HepG2 (cell line): ENCODE data around the gene ICE2. TPM values are rescaled to one million over a fixed set of nuclear protein-coding genes. Genes with fewer than 3 reads are reported as not detected.
A peak's percentile ranks its signal among the peaks of the same experiment; 100 is the strongest.

ENCODE experiments used
- ATAC-seq: fragments of 200-7000 bp; cut with Tn5 transposase; 3 replicates; pipeline ENCODE4 v1.9.1; 2020; ENCODE audit warnings: mild to moderate bottlenecking, moderate library complexity
- BruUV-seq: library from RNA; stranded (reverse); fragments of 400-500 nt; replicated peaks from 2 replicates; lab custom pipeline; 2021; lab: Mats Ljungman, UMichigan
- CTCF ChIA-PET: fragments of 300-600 bp; formaldehyde crosslinking; extraction: SDS; loops from one replicate; lab custom pipeline; 2021; ENCODE audit warnings: low total read pairs, inconsistent platforms, low intra/inter-chr PET ratio; lab: Yijun Ruan, JAX
- POLR2A ChIA-PET: fragments of 350-600 bp; sonication (Branson Sonifier 250); formaldehyde crosslinking; loops from one replicate; lab custom pipeline; 2020; ENCODE audit warnings: antibody characterized with exemption, inconsistent platforms; lab: Yijun Ruan, JAX
- DNase-seq: peaks from one replicate; pipeline ENCODE4 v3.0.0-alpha.2; 2015; ENCODE audit warnings: low spot score
- FAIRE-seq: peaks from 3 replicates; lab custom pipeline; 2011; peaks lifted over from hg19 to GRCh38; lab: Jason Lieb, UNC
- H2AFZ ChIP-seq: one replicate; pipeline ENCODE4 v1.6.1; 2011; ENCODE audit warnings: low read length, inconsistent platforms
- H3K27ac ChIP-seq: fragments of 300-600 bp; 3 replicates; pipeline ENCODE4 v1.8.0; 2011; ENCODE audit warnings: mixed run types, mild to moderate bottlenecking, mixed read lengths, low read length, inconsistent platforms; ENCODE audit not compliant: insufficient read depth; ENCODE audit errors: extremely low read length
- H3K27me3 ChIP-seq, 2 experiments: fragments of 200-600 bp in 1 of 2; 2 replicates in 1 of 2; 3 replicates in 1 of 2; pipeline versions ENCODE4 v1.6.0 to v1.8.0; 2011; ENCODE audit warnings: low read length in 2 of 2, mild to moderate bottlenecking in 2 of 2, moderate library complexity in 2 of 2, inconsistent platforms in 1 of 2; ENCODE audit not compliant: insufficient read depth in 2 of 2, control insufficient read depth in 1 of 2
- H3K36me3 ChIP-seq, 2 experiments: fragments of 200-600 bp in 1 of 2; replicated peaks in 1 of 2; 2 replicates in 1 of 2; 3 replicates in 1 of 2; pipeline versions ENCODE4 v1.5.1 to v1.8.0; 2011; ENCODE audit warnings: low read length in 2 of 2, inconsistent platforms in 1 of 2; ENCODE audit not compliant: insufficient read depth in 2 of 2, control insufficient read depth in 1 of 2
- H3K4me1 ChIP-seq: 2 replicates; pipeline ENCODE4 v1.5.1; 2012; ENCODE audit warnings: low read length, inconsistent platforms; ENCODE audit not compliant: insufficient read depth
- H3K4me2 ChIP-seq: 2 replicates; pipeline ENCODE4 v1.6.0; 2011; ENCODE audit warnings: low read depth, low read length, inconsistent platforms
- H3K4me3 ChIP-seq, 3 experiments: fragments of 200-600 bp in 1 of 3; sonication (generic), shearing (Covaris generic) in 1 of 3; replicated peaks in 1 of 3; 2 replicates each; pipeline ENCODE4 v1.5.1; 2011 to 2016; ENCODE audit warnings: low read length in 3 of 3, inconsistent platforms in 2 of 3, low read depth in 2 of 3, mild to moderate bottlenecking in 2 of 3, control low read depth in 1 of 3, mixed read lengths in 1 of 3; ENCODE audit not compliant: insufficient read depth in 1 of 3
- H3K79me2 ChIP-seq: one replicate; pipeline ENCODE4 v1.6.1; 2011; ENCODE audit warnings: low read length, inconsistent platforms; ENCODE audit not compliant: insufficient read depth
- H3K9ac ChIP-seq: 2 replicates; pipeline ENCODE4 v1.6.0; 2011; ENCODE audit warnings: mild to moderate bottlenecking, low read depth, low read length, inconsistent platforms; ENCODE audit not compliant: insufficient read depth
- H3K9me3 ChIP-seq: 2 replicates; pipeline ENCODE4 v1.5.1; 2012; ENCODE audit warnings: mild to moderate bottlenecking, low read length
- H4K20me1 ChIP-seq: 2 replicates; pipeline ENCODE4 v1.6.0; 2011; ENCODE audit warnings: inconsistent platforms, mild to moderate bottlenecking, low read length, moderate library complexity; ENCODE audit not compliant: insufficient read depth
- ELK4 ChIP-seq: sonication (generic); formaldehyde crosslinking; IDR thresholded peaks from 2 replicates; pipeline ENCODE4 v1.9.0; 2021; ENCODE audit warnings: missing genetic modification reagents, borderline replicate concordance
- MAFK ChIP-seq, 2 experiments: IDR thresholded peaks in 1 of 2; conservative IDR thresholded peaks in 1 of 2; 2 replicates each; pipeline ENCODE4 v1.6.1; 2011; ENCODE audit warnings: improper control_type of control experiment in 2 of 2, low read length in 2 of 2
- PAWR ChIP-seq: sonication (generic); formaldehyde crosslinking; IDR thresholded peaks from 2 replicates; pipeline ENCODE4 v1.4.0; 2020; ENCODE audit warnings: missing genetic modification reagents, mild to moderate bottlenecking, borderline replicate concordance
- SKIL ChIP-seq: sonication (generic); formaldehyde crosslinking; IDR thresholded peaks from 2 replicates; pipeline ENCODE4 v1.8.0; 2022; ENCODE audit warnings: missing genetic modification reagents, mild to moderate bottlenecking, moderate library complexity, borderline replicate concordance
- ZNF205 ChIP-seq: IDR thresholded peaks from 2 replicates; pipeline ENCODE4 v1.6.1; 2018; ENCODE audit warnings: missing biosample characterization, missing genetic modification reagents
- ZSCAN9 ChIP-seq: IDR thresholded peaks from 2 replicates; pipeline ENCODE4 v1.6.1; 2016; ENCODE audit warnings: borderline replicate concordance
- WGBS: methylation state at CpG from one replicate; pipeline ENCODE4 v1.1.6; 2017; ENCODE audit warnings: low lambda C conversion rate; 5-methylcytosine and 5-hydroxymethylcytosine counted together
- in situ Hi-C: cut with HindIII; loops from 2 replicates; pipeline ENCODE4 v1.10.0; 2017; ENCODE audit warnings: low pct_unique_long_range_greater_than_20kb; ENCODE audit not compliant: extremely low pct_ligation_motif_present
- intact Hi-C: fragments of 100-400 bp; cut with micrococcal nuclease; formaldehyde crosslinking; loops from one replicate; pipeline ENCODE4 v1.10.0; 2022; ENCODE audit not compliant: unreplicated experiment
- polyA plus RNA-seq, 8 experiments: library from polyadenylated mRNA; depleted of rRNA in 3 of 8; stranded (reverse) in 7 of 8; unstranded in 1 of 8; fragments of >200 nt; fragmentation: Illumina TruSeq in 4 of 8; extraction: Trizol in 4 of 8; gene quantifications; 2 replicates each; pipeline versions ENCODE4 v1.2.1 to v1.2.3, GENCODE V29; 2011 to 2016; ENCODE audit warnings: low read depth in 4 of 8, missing spikeins in 1 of 8, mixed read lengths in 1 of 8; ENCODE audit not compliant: insufficient read depth in 1 of 8
- total RNA-seq, 5 experiments: library from RNA; depleted of rRNA; stranded (reverse); fragments of >200 nt; fragmentation: Illumina TruSeq; extraction: Trizol; gene quantifications; 2 replicates each; pipeline ENCODE4 v1.2.3, GENCODE V29; 2016; ENCODE audit warnings: low read depth in 1 of 5

Gene ICE2
- total and polyA plus RNA-seq, 2 of the 13 experiments (the other 11 are each of a cell fraction or from before 2014, with no cell fraction given) = 24.8 to 26.4 TPM

- Histone ChIP-seq H3K27ac (peak overlapping the region; percentile 96), H4K20me1 (no peaks in the 10 kb centered on the region), H2AFZ (no peak overlapping the region), H3K9me3 (no peaks in the 10 kb centered on the region), H3K4me2 (peak overlapping the region; percentile 59), H3K27me3 (no peaks in the 10 kb centered on the region), H3K4me1 (peaks cover 94% of the 10 kb centered on the region), H3K36me3 (peaks cover 1 to 12% of the 10 kb centered on the region in 2 experiments; a peak in 4 of 5 replicates), H3K79me2 (peaks cover 77% of the 10 kb centered on the region), H3K9ac (peak overlapping the region; percentile 79), H3K4me3 (peak overlapping the region in 1 of 3 experiments; percentile 12; a peak in 1 of 6 replicates)
- ChIA-PET POLR2A (interaction anchor here (1.1 to 6.1 kb wide), 4 partner anchors 10 to 17 kb away, joined by 3 to 117 read pairs (median 23); no protein-coding TSS in a partner anchor), CTCF (no interaction called here)
- ATAC-seq (no peak), FAIRE-seq (no peak), DNase-seq (no peak)
- intact Hi-C loops (loop anchor here (5.0 kb wide), 2 partner anchors 50 to 85 kb away; partner anchors contain the start of gene ICE2), in situ Hi-C loops (no loop called here)
- BruUV-seq = no TSS peak
- no peak for TF ChIP-seq ZNF205 (CRISPR knock-in tag)
- no peak for TF ChIP-seq ELK4
- no peak for TF ChIP-seq ZSCAN9 (CRISPR knock-in tag)
- TF ChIP-seq MAFK (conservative IDR thresholded peaks at IDR 0.05 in 1 of 2, IDR thresholded peaks at IDR 0.05 in 1 of 2; ENCODE audit: low read length in 2 of 2) = no peak
- TF ChIP-seq SKIL (CRISPR knock-in tag) = no peak
- TF ChIP-seq PAWR (CRISPR knock-in tag) = no peak
- 41% methylated on average over 4 of the region's 4 CpGs for WGBS
Observed at GRCh38 chr15:60391722-60392315, 87.1 kb downstream of the ICE2 start.
